ENCODE data around the gene BAZ1A. TPM values are rescaled to one million over a fixed set of nuclear protein-coding genes. Genes with fewer than 3 reads are reported as not detected.

The BAZ1A gene
- total and polyA plus RNA-seq, 5 donors, result 5.0 to 11.5 (median 6.8) TPM

- no peaks in the 10 kb centered on the region for H3K9me3 ChIP-seq (ENCODE audit: control insufficient read depth, low read length)
- peaks cover 1% of the 10 kb centered on the region for H3K4me1 ChIP-seq (ENCODE audit: control insufficient read depth, insufficient read depth, low read length)
- no peak overlapping the region for H3K27ac ChIP-seq (ENCODE audit: low read length)
- intact Hi-C loops (cut with DNase I), result no loop called here
- ATAC-seq (peak in 1 of 2 donors; percentile 44), DNase-seq (no peak)
- H3K27me3 ChIP-seq (ENCODE audit: control insufficient read depth, insufficient read depth), result no peaks in the 10 kb centered on the region
- H3K4me3 ChIP-seq (ENCODE audit: low read length), result no peak overlapping the region
Observed at GRCh38 chr14:34853041-34853440, 22.1 kb downstream of the BAZ1A start.

- intact Hi-C loops (cut with DNase I), result no loop called here
- no peak for ATAC-seq
- Histone ChIP-seq H3K27ac (ENCODE audit: low read length) (no peak overlapping the region), H3K27me3 (ENCODE audit: control insufficient read depth, insufficient read depth) (no peaks in the 10 kb centered on the region), H3K9me3 (ENCODE audit: control insufficient read depth, low read length) (no peaks in the 10 kb centered on the region), H3K4me3 (ENCODE audit: low read length) (no peak overlapping the region), H3K4me1 (ENCODE audit: control insufficient read depth, insufficient read depth, low read length) (no peaks in the 10 kb centered on the region)
- no peak for DNase-seq
- WGBS, result 65% methylated on average over 2 of the region's 2 CpGs
Observed at GRCh38 chr14:34851395-34851794, 23.8 kb downstream of the BAZ1A start.

GRCh38 chr14:34845869-34846268, 29.3 kb downstream of the BAZ1A start:
- peaks cover 4% of the 10 kb centered on the region for H3K4me1 ChIP-seq (ENCODE audit: control insufficient read depth, insufficient read depth, low read length)
- H3K27me3 ChIP-seq (ENCODE audit: control insufficient read depth, insufficient read depth), result no peaks in the 10 kb centered on the region
- WGBS, result 94% methylated on average over 1 of the region's 1 CpG
- no peak overlapping the region for H3K4me3 ChIP-seq (ENCODE audit: low read length)
- no peak for DNase-seq
- H3K9me3 ChIP-seq (ENCODE audit: control insufficient read depth, low read length), result no peaks in the 10 kb centered on the region
- no peak for ATAC-seq
- H3K27ac ChIP-seq (ENCODE audit: low read length), result no peak overlapping the region
- intact Hi-C loops (cut with DNase I), result no loop called here

GRCh38 chr14:34843011-34843554, 32.1 kb downstream of the BAZ1A start:
- ATAC-seq (peak; percentile 43 to 77), DNase-seq (no peak)
- Histone ChIP-seq H3K9me3 (ENCODE audit: control insufficient read depth, low read length) (no peaks in the 10 kb centered on the region), H3K4me1 (ENCODE audit: control insufficient read depth, insufficient read depth, low read length) (peaks cover 4% of the 10 kb centered on the region), H3K4me3 (ENCODE audit: low read length) (no peak overlapping the region), H3K27ac (ENCODE audit: low read length) (peak overlapping the region; percentile 43), H3K27me3 (ENCODE audit: control insufficient read depth, insufficient read depth) (no peaks in the 10 kb centered on the region)
- WGBS, result 73% methylated on average over 3 of the region's 3 CpGs
- intact Hi-C loops (cut with DNase I), result no loop called here

GRCh38 chr14:34837801-34838322, 37.3 kb downstream of the BAZ1A start:
- DNase-seq (no peak), ATAC-seq (no peak)
- Histone ChIP-seq H3K9me3 (ENCODE audit: control insufficient read depth, low read length) (no peaks in the 10 kb centered on the region), H3K4me3 (ENCODE audit: low read length) (no peak overlapping the region), H3K27ac (ENCODE audit: low read length) (no peak overlapping the region), H3K4me1 (ENCODE audit: control insufficient read depth, insufficient read depth, low read length) (no peaks in the 10 kb centered on the region), H3K27me3 (ENCODE audit: control insufficient read depth, insufficient read depth) (no peaks in the 10 kb centered on the region)
- WGBS, result 57% methylated on average over 3 of the region's 3 CpGs
- intact Hi-C loops (cut with DNase I), result no loop called here

GRCh38 chr14:34835312-34835711, 39.8 kb downstream of the BAZ1A start:
- WGBS, result 96% methylated on average over 1 of the region's 1 CpG
- H3K4me3 ChIP-seq (ENCODE audit: low read length), result no peak overlapping the region
- intact Hi-C loops (cut with DNase I), result no loop called here
- ATAC-seq (no peak), DNase-seq (no peak)
- no peak overlapping the region for H3K27ac ChIP-seq (ENCODE audit: low read length)
- H3K4me1 ChIP-seq (ENCODE audit: control insufficient read depth, insufficient read depth, low read length), result no peaks in the 10 kb centered on the region
- H3K9me3 ChIP-seq (ENCODE audit: control insufficient read depth, low read length), result no peaks in the 10 kb centered on the region
- no peaks in the 10 kb centered on the region for H3K27me3 ChIP-seq (ENCODE audit: control insufficient read depth, insufficient read depth)

- H3K27ac ChIP-seq (ENCODE audit: low read length), result no peak overlapping the region
- H3K27me3 ChIP-seq (ENCODE audit: control insufficient read depth, insufficient read depth), result no peaks in the 10 kb centered on the region
- DNase-seq (no peak), ATAC-seq (no peak)
- no peak overlapping the region for H3K4me3 ChIP-seq (ENCODE audit: low read length)
- no peaks in the 10 kb centered on the region for H3K4me1 ChIP-seq (ENCODE audit: control insufficient read depth, insufficient read depth, low read length)
- intact Hi-C loops (cut with DNase I), result no loop called here
- 82% methylated on average over 2 of the region's 2 CpGs for WGBS
- H3K9me3 ChIP-seq (ENCODE audit: control insufficient read depth, low read length), result no peaks in the 10 kb centered on the region
Observed at GRCh38 chr14:34833549-34834523, 41.3 kb downstream of the BAZ1A start.

- no peak for ATAC-seq
- no peaks in the 10 kb centered on the region for H3K9me3 ChIP-seq (ENCODE audit: control insufficient read depth, low read length)
Observed at GRCh38 chr14:34826661-34827060, 48.5 kb downstream of the BAZ1A start.

GRCh38 chr14:34824826-34825225, 50.3 kb downstream of the BAZ1A start:
- ATAC-seq, result no peak
- 93% methylated on average over 3 of the region's 3 CpGs for WGBS
- H3K27me3 ChIP-seq (ENCODE audit: control insufficient read depth, insufficient read depth), result no peaks in the 10 kb centered on the region
- no peak overlapping the region for H3K27ac ChIP-seq (ENCODE audit: low read length)
- no peaks in the 10 kb centered on the region for H3K9me3 ChIP-seq (ENCODE audit: control insufficient read depth, low read length)
- H3K4me1 ChIP-seq (ENCODE audit: control insufficient read depth, insufficient read depth, low read length), result no peaks in the 10 kb centered on the region
- intact Hi-C loops (cut with DNase I), result no loop called here
- DNase-seq, result no peak
- H3K4me3 ChIP-seq (ENCODE audit: low read length), result no peak overlapping the region

More at GRCh38 chr14:34826661-34827060, 48.5 kb downstream of the BAZ1A start:
- Histone ChIP-seq H3K27me3 (ENCODE audit: control insufficient read depth, insufficient read depth) (no peaks in the 10 kb centered on the region), H3K4me3 (ENCODE audit: low read length) (no peak overlapping the region), H3K27ac (ENCODE audit: low read length) (no peak overlapping the region), H3K4me1 (ENCODE audit: control insufficient read depth, insufficient read depth, low read length) (no peaks in the 10 kb centered on the region)
- WGBS, result 91% methylated on average over 2 of the region's 2 CpGs
- no peak for DNase-seq
- intact Hi-C loops (cut with DNase I), result no loop called here

GRCh38 chr14:34824256-34824655, 50.9 kb downstream of the BAZ1A start:
- Histone ChIP-seq H3K27ac (ENCODE audit: low read length) (no peak overlapping the region), H3K4me1 (ENCODE audit: control insufficient read depth, insufficient read depth, low read length) (no peaks in the 10 kb centered on the region), H3K27me3 (ENCODE audit: control insufficient read depth, insufficient read depth) (no peaks in the 10 kb centered on the region), H3K4me3 (ENCODE audit: low read length) (no peak overlapping the region), H3K9me3 (ENCODE audit: control insufficient read depth, low read length) (no peaks in the 10 kb centered on the region)
- WGBS, result 89% methylated on average over 1 of the region's 1 CpG
- intact Hi-C loops (cut with DNase I), result no loop called here
- ATAC-seq (no peak), DNase-seq (no peak)

- H3K27ac ChIP-seq (ENCODE audit: low read length), result no peak overlapping the region
- no peaks in the 10 kb centered on the region for H3K4me1 ChIP-seq (ENCODE audit: control insufficient read depth, insufficient read depth, low read length)
- no peak overlapping the region for H3K4me3 ChIP-seq (ENCODE audit: low read length)
- intact Hi-C loops (cut with DNase I), result no loop called here
- H3K27me3 ChIP-seq (ENCODE audit: control insufficient read depth, insufficient read depth), result no peaks in the 10 kb centered on the region
- DNase-seq, result no peak
- no peaks in the 10 kb centered on the region for H3K9me3 ChIP-seq (ENCODE audit: control insufficient read depth, low read length)
- 91% methylated on average over 2 of the region's 2 CpGs for WGBS
- ATAC-seq, result no peak
Observed at GRCh38 chr14:34817768-34818167, 57.4 kb downstream of the BAZ1A start.
